Endothelial cell of umbilical vein (primary cell): ENCODE measurements around the gene ZPLD1. TPM values are rescaled to one million over a fixed set of nuclear protein-coding genes. Genes with fewer than 3 reads are reported as not detected.

Experiments used
- BruUV-seq: library from RNA; stranded (reverse); fragments of 400-500 nt; replicated peaks from 2 replicates; lab custom pipeline; 2021; lab: Mats Ljungman, UMichigan
- CTCF ChIA-PET: fragments of 300-600, 350-600 bp; sonication (Branson Sonifier 250); formaldehyde crosslinking; loops from one replicate; lab custom pipeline; 2021; ENCODE audit warnings: antibody characterized with exemption, inconsistent platforms; lab: Charles Lee
- POLR2A ChIA-PET: fragments of 300-600, 350-600 bp; sonication (Branson Sonifier 250); formaldehyde crosslinking; loops from one replicate; lab custom pipeline; 2021; ENCODE audit warnings: antibody characterized with exemption, inconsistent platforms; lab: Charles Lee
- DNase-seq: peaks from one replicate; pipeline ENCODE4 v3.0.0-alpha.2; 2011; ENCODE audit warnings: low read depth, low spot score
- FAIRE-seq: peaks from 2 replicates; lab custom pipeline; 2011; peaks lifted over from hg19 to GRCh38; lab: Jason Lieb, UNC
- H2AFZ ChIP-seq: 2 replicates; pipeline ENCODE4 v1.6.0; 2012; ENCODE audit warnings: low read depth, low read length, control low read depth, inconsistent platforms
- H3K27ac ChIP-seq: 2 replicates; pipeline ENCODE4 v1.5.1; 2011; ENCODE audit warnings: low read depth, mild to moderate bottlenecking, control low read depth, low read length, moderate library complexity; ENCODE audit not compliant: insufficient read depth
- H3K27me3 ChIP-seq, 2 experiments: 2 replicates each; pipeline versions ENCODE4 v1.6.0 to v1.6.1; 2011; ENCODE audit warnings: low read length in 2 of 2, mixed read lengths in 1 of 2; ENCODE audit not compliant: control insufficient read depth in 2 of 2, insufficient read depth in 2 of 2
- H3K36me3 ChIP-seq, 2 experiments: 2 replicates in 1 of 2; 3 replicates in 1 of 2; pipeline ENCODE4 v1.5.1; 2011; ENCODE audit warnings: low read length in 2 of 2, mild to moderate bottlenecking in 1 of 2, moderate library complexity in 1 of 2; ENCODE audit not compliant: control insufficient read depth in 2 of 2, insufficient read depth in 2 of 2; ENCODE audit errors: extremely low read depth in 1 of 2
- H3K4me1 ChIP-seq: 3 replicates; pipeline ENCODE4 v1.5.1; 2011; ENCODE audit warnings: mild to moderate bottlenecking, low read length; ENCODE audit not compliant: control insufficient read depth, insufficient read depth; ENCODE audit errors: extremely low read depth
- H3K4me2 ChIP-seq: 2 replicates; pipeline ENCODE4 v1.6.1; 2011; ENCODE audit warnings: low read length, control low read depth, mixed read lengths; ENCODE audit not compliant: insufficient read depth
- H3K4me3 ChIP-seq, 3 experiments: fragments of 200-600 bp in 1 of 3; sonication (generic), shearing (Covaris generic) in 1 of 3; replicated peaks in 1 of 3; 2 replicates each; pipeline ENCODE4 v1.5.1; 2011 to 2016; ENCODE audit warnings: control low read depth in 3 of 3, low read length in 3 of 3, mild to moderate bottlenecking in 2 of 3, inconsistent platforms in 1 of 3, low read depth in 1 of 3, moderate library complexity in 1 of 3; ENCODE audit not compliant: insufficient read depth in 1 of 3
- H3K79me2 ChIP-seq: 2 replicates; pipeline ENCODE4 v1.6.0; 2012; ENCODE audit warnings: low read length, inconsistent platforms; ENCODE audit not compliant: control insufficient read depth, insufficient read depth
- H3K9ac ChIP-seq: replicated peaks from 2 replicates; pipeline ENCODE3; 2011; ENCODE audit warnings: low read length, control low read depth; ENCODE audit not compliant: insufficient read depth; ENCODE audit errors: extremely low read depth
- H3K9me1 ChIP-seq: replicated peaks from 3 replicates; pipeline ENCODE4 v1.6.0; 2011; ENCODE audit warnings: mild to moderate bottlenecking, low read length; ENCODE audit not compliant: control insufficient read depth, insufficient read depth; ENCODE audit errors: extremely low read depth
- H3K9me3 ChIP-seq: replicated peaks from 2 replicates; pipeline ENCODE4 v1.5.1; 2012; ENCODE audit warnings: low read length, inconsistent platforms; ENCODE audit not compliant: control insufficient read depth, insufficient read depth
- H4K20me1 ChIP-seq: replicated peaks from 2 replicates; pipeline ENCODE3; 2011; ENCODE audit warnings: mild to moderate bottlenecking, low read length; ENCODE audit not compliant: control insufficient read depth, insufficient read depth; ENCODE audit errors: extremely low read depth
- EZH2 ChIP-seq: IDR thresholded peaks from 2 replicates; pipeline ENCODE4 v1.6.1; 2012; ENCODE audit warnings: borderline replicate concordance, low read depth, mild to moderate bottlenecking, moderate library complexity, low read length, inconsistent platforms; ENCODE audit not compliant: severe bottlenecking
- FOS ChIP-seq: IDR thresholded peaks from 2 replicates; pipeline ENCODE4 v1.6.1; 2011; ENCODE audit warnings: mild to moderate bottlenecking, low read length, moderate library complexity, borderline replicate concordance; ENCODE audit not compliant: insufficient read depth
- JUN ChIP-seq: IDR thresholded peaks from 2 replicates; pipeline ENCODE4 v1.6.1; 2011; ENCODE audit warnings: borderline replicate concordance, low read depth; ENCODE audit not compliant: insufficient read length, insufficient read depth
- MAX ChIP-seq: IDR thresholded peaks from 2 replicates; pipeline ENCODE4 v1.6.1; 2011; ENCODE audit not compliant: insufficient read depth, insufficient read length
- MYC ChIP-seq: IDR thresholded peaks from one replicate; pipeline ENCODE4 v1.6.1; 2011; ENCODE audit warnings: mild to moderate bottlenecking, low read depth, low read length
- POLR2A ChIP-seq: IDR thresholded peaks from 2 replicates; pipeline ENCODE4 v1.6.1; 2012; ENCODE audit warnings: low read depth, mild to moderate bottlenecking, control low read depth, low read length
- dilution Hi-C: fragments of 300-500 bp; cut with MboI; formaldehyde crosslinking; loops from one replicate; pipeline ENCODE4 v1.15.0; 2019; ENCODE audit warnings: low sequenced_read_pairs; ENCODE audit not compliant: extremely low pct_ligation_motif_present
- intact Hi-C: fragments of 100-400 bp; cut with micrococcal nuclease; formaldehyde crosslinking; loops from one replicate; pipeline ENCODE4 v1.10.0; 2022
- polyA plus RNA-seq, 4 experiments: library from polyadenylated mRNA; depleted of rRNA in 3 of 4; stranded (reverse) in 3 of 4; unstranded in 1 of 4; fragments of >200 nt; gene quantifications; 2 replicates each; pipeline versions ENCODE4 v1.2.1 to v1.2.3, GENCODE V29; 2011 to 2012; ENCODE audit warnings: missing spikeins in 1 of 4
- total RNA-seq: library from RNA; stranded (reverse); gene quantifications from 2 replicates; pipeline ENCODE4 v1.2.3, GENCODE V29; 2021

The ZPLD1 gene
- total and polyA plus RNA-seq, 2 donors (not counting 3 experiments of a cell fraction or from before 2014, with no cell fraction given): not detected

- dilution Hi-C loops (no loop called here), intact Hi-C loops (no loop called here)
- Histone ChIP-seq H4K20me1 (no peaks in the 10 kb centered on the region), H3K79me2 (no peaks in the 10 kb centered on the region), H3K4me1 (no peaks in the 10 kb centered on the region), H3K9me1 (no peaks in the 10 kb centered on the region), H3K4me3 (no peak overlapping the region), H3K36me3 (no peaks in the 10 kb centered on the region), H3K27me3 (peaks cover 0 to 1% of the 10 kb centered on the region in 2 experiments), H3K4me2 (no peak overlapping the region), H3K9me3 (no peaks in the 10 kb centered on the region), H2AFZ (no peak overlapping the region), H3K9ac (no peak overlapping the region), H3K27ac (no peak overlapping the region)
- DNase-seq (no peak), FAIRE-seq (no peak)
- ChIA-PET POLR2A (no interaction called here), CTCF (no interaction called here)
- BruUV-seq: no TSS peak
- TF ChIP-seq POLR2A: no peak
- no peak for TF ChIP-seq JUN
- no peak for TF ChIP-seq MYC
- no peak for TF ChIP-seq EZH2
These were observed 76.8 kb downstream of the ZPLD1 start for GRCh38 chr3:102511639-102512038.

GRCh38 chr3:102512734-102513504 is 78.1 kb downstream of the ZPLD1 start:
- BruUV-seq: no TSS peak
- CTCF ChIA-PET: no interaction called here
- no peaks in the 10 kb centered on the region for H4K20me1 ChIP-seq
- H3K27ac ChIP-seq: no peak overlapping the region
- POLR2A ChIA-PET: no interaction called here
- H3K36me3 ChIP-seq: no peaks in the 10 kb centered on the region
- no peaks in the 10 kb centered on the region for H3K9me3 ChIP-seq
- H3K9ac ChIP-seq: no peak overlapping the region
- H3K27me3 ChIP-seq: peaks cover 0 to 1% of the 10 kb centered on the region in 2 experiments
- intact Hi-C loops (no loop called here), dilution Hi-C loops (no loop called here)
- H3K79me2 ChIP-seq: no peaks in the 10 kb centered on the region
- no peak overlapping the region for H2AFZ ChIP-seq
- no peaks in the 10 kb centered on the region for H3K4me1 ChIP-seq
- no peak for DNase-seq
- no peaks in the 10 kb centered on the region for H3K9me1 ChIP-seq
- H3K4me3 ChIP-seq: no peak overlapping the region
- H3K4me2 ChIP-seq: no peak overlapping the region
- TF ChIP-seq MAX: no peak
- peak; percentile 47 for TF ChIP-seq JUN
- TF ChIP-seq POLR2A: no peak
- peak; percentile 18 for TF ChIP-seq FOS
- no peak for FAIRE-seq
